Activated T-cell treated with anti-CD3 and anti-CD28 coated beads for 4 hours (primary cell): ENCODE measurements around the gene ATP13A5.

ENCODE experiments used
- DNase-seq: peaks from one replicate; pipeline ENCODE4 v3.0.0-alpha.2; 2020

The ATP13A5 gene

GRCh38 chr3:193378706-193379105, at the start of gene ATP13A5:
ATP13A5 (minus strand) TSS chr3:193378753; CDS start chr3:193378725, 28 bp downstream.
- no peak for DNase-seq

GRCh38 chr3:193418576-193419373, 40.2 kb upstream of the ATP13A5 start:
- DNase-seq = no peak

- no peak for DNase-seq
These were observed 38.1 kb upstream of the ATP13A5 start for GRCh38 chr3:193416629-193417028.

- no peak for DNase-seq
These were observed 29.1 kb upstream of the ATP13A5 start for GRCh38 chr3:193407688-193408087.

GRCh38 chr3:193407112-193407511, 28.6 kb upstream of the ATP13A5 start:
- no peak for DNase-seq

- no peak for DNase-seq
These were observed 24.8 kb upstream of the ATP13A5 start for GRCh38 chr3:193403307-193403706.

- no peak for DNase-seq
These were observed 21.8 kb upstream of the ATP13A5 start for GRCh38 chr3:193400304-193400703.

- DNase-seq = no peak
These were observed 18.1 kb upstream of the ATP13A5 start for GRCh38 chr3:193396451-193397244.

GRCh38 chr3:193391902-193392301, 13.3 kb upstream of the ATP13A5 start:
- no peak for DNase-seq

- DNase-seq = no peak
These were observed 10.8 kb upstream of the ATP13A5 start for GRCh38 chr3:193389335-193389734.

- no peak for DNase-seq
These were observed 9.8 kb upstream of the ATP13A5 start for GRCh38 chr3:193388361-193388760.

- no peak for DNase-seq
These were observed 9.0 kb upstream of the ATP13A5 start for GRCh38 chr3:193387596-193387995.

- no peak for DNase-seq
These were observed 962 bp downstream of the ATP13A5 start for GRCh38 chr3:193377591-193377990.

GRCh38 chr3:193375614-193376013, 2.9 kb downstream of the ATP13A5 start:
- no peak for DNase-seq

- no peak for DNase-seq
These were observed 5.8 kb downstream of the ATP13A5 start for GRCh38 chr3:193372783-193373182.

GRCh38 chr3:193367868-193368267, 10.7 kb downstream of the ATP13A5 start:
- no peak for DNase-seq

- no peak for DNase-seq
These were observed 21.3 kb downstream of the ATP13A5 start for GRCh38 chr3:193357291-193357690.

GRCh38 chr3:193354423-193354822, 24.1 kb downstream of the ATP13A5 start:
- no peak for DNase-seq

GRCh38 chr3:193350744-193351143, 27.8 kb downstream of the ATP13A5 start:
- DNase-seq = no peak

GRCh38 chr3:193348686-193349085, 29.9 kb downstream of the ATP13A5 start:
- DNase-seq = no peak

GRCh38 chr3:193347521-193348501, 30.7 kb downstream of the ATP13A5 start:
- DNase-seq = no peak

- DNase-seq = no peak
These were observed 32.3 kb downstream of the ATP13A5 start for GRCh38 chr3:193346259-193346658.

GRCh38 chr3:193345431-193345830, 33.1 kb downstream of the ATP13A5 start:
- no peak for DNase-seq
